CD14-positive monocyte (primary cell): Measurements from ENCODE around the gene PMP22. TPM values are rescaled to one million over a fixed set of nuclear protein-coding genes. Genes with fewer than 3 reads are reported as not detected.

ENCODE experiments used
- DNase-seq, 3 donors: peaks; one replicate each; pipeline ENCODE4 v3.0.0-alpha.2; 2011 to 2022
- H2AFZ ChIP-seq: 2 replicates; pipeline ENCODE4 v1.6.0; 2012; ENCODE audit warnings: mild to moderate bottlenecking, low read depth, low read length, inconsistent platforms; ENCODE audit not compliant: insufficient read depth, poor library complexity, severe bottlenecking
- H3K27ac ChIP-seq, 2 donors: 1 replicate in 1 of 2; 2 replicates in 1 of 2; pipeline ENCODE4 v1.5.1; 2012 to 2013; ENCODE audit warnings: low read length in 2 of 2, control low read depth in 1 of 2, inconsistent platforms in 1 of 2, low read depth in 1 of 2, mild to moderate bottlenecking in 1 of 2
- H3K27me3 ChIP-seq, 2 donors: one replicate each; pipeline versions ENCODE4 v1.6.0 to v1.6.1; 2011 to 2013; ENCODE audit warnings: low read length in 2 of 2; ENCODE audit not compliant: control insufficient read depth in 2 of 2, insufficient read depth in 2 of 2
- H3K36me3 ChIP-seq, 2 donors: replicated peaks in 1 of 2; 1 replicate in 1 of 2; 2 replicates in 1 of 2; pipeline versions ENCODE4 v1.5.1 to v1.6.1; 2012 to 2013; ENCODE audit warnings: low read length in 2 of 2, control low read depth in 1 of 2, inconsistent platforms in 1 of 2, mild to moderate bottlenecking in 1 of 2; ENCODE audit not compliant: insufficient read depth in 2 of 2, control insufficient read depth in 1 of 2
- H3K4me1 ChIP-seq, 2 donors: 1 replicate in 1 of 2; 2 replicates in 1 of 2; pipeline versions ENCODE4 v1.5.1 to v1.6.1; 2012 to 2013; ENCODE audit warnings: low read length in 2 of 2, control low read depth in 1 of 2, inconsistent platforms in 1 of 2, mild to moderate bottlenecking in 1 of 2, moderate library complexity in 1 of 2; ENCODE audit not compliant: insufficient read depth in 2 of 2, control insufficient read depth in 1 of 2
- H3K4me2 ChIP-seq: replicated peaks from 2 replicates; pipeline ENCODE3; 2012; ENCODE audit warnings: low read length, moderate library complexity, mild to moderate bottlenecking; ENCODE audit not compliant: poor library complexity, severe bottlenecking; ENCODE audit errors: extremely low read depth
- H3K4me3 ChIP-seq, 3 experiments: fragments of 200-600 bp in 1 of 3; sonication (generic) in 1 of 3; replicated peaks in 1 of 3; 1 replicate in 2 of 3; 2 replicates in 1 of 3; pipeline ENCODE4 v1.5.1; 2011 to 2013; ENCODE audit warnings: low read length in 3 of 3, mild to moderate bottlenecking in 3 of 3, control low read depth in 2 of 3, low read depth in 2 of 3, inconsistent platforms in 1 of 3, moderate library complexity in 1 of 3
- H3K79me2 ChIP-seq: 2 replicates; pipeline ENCODE4 v1.6.0; 2012; ENCODE audit warnings: mild to moderate bottlenecking, control low read depth, inconsistent platforms, low read length, moderate library complexity; ENCODE audit not compliant: insufficient read depth
- H3K9ac ChIP-seq: 2 replicates; pipeline ENCODE4 v1.6.0; 2017; ENCODE audit warnings: low read length, mild to moderate bottlenecking; ENCODE audit not compliant: insufficient read depth, poor library complexity, severe bottlenecking
- H3K9me3 ChIP-seq, 2 donors: replicated peaks in 1 of 2; 1 replicate in 1 of 2; 2 replicates in 1 of 2; pipeline versions ENCODE4 v1.5.1 to v1.6.1; 2012 to 2013; ENCODE audit warnings: low read length in 2 of 2, control low read depth in 1 of 2; ENCODE audit not compliant: control insufficient read depth in 1 of 2, insufficient read depth in 1 of 2
- H4K20me1 ChIP-seq: 2 replicates; pipeline ENCODE4 v1.6.0; 2012; ENCODE audit warnings: mild to moderate bottlenecking, low read length, control low read depth, moderate library complexity; ENCODE audit not compliant: insufficient read depth
- H3K27ac Mint-ChIP-seq, 7 donors: one replicate each; pipeline ENCODE4 v1.8.0; 2020; ENCODE audit warnings: mild to moderate bottlenecking in 7 of 7, mixed read lengths in 7 of 7, moderate library complexity in 6 of 7, inconsistent platforms in 2 of 7
- H3K27me3 Mint-ChIP-seq, 3 donors: one replicate each; pipeline ENCODE4 v1.8.0; 2021 to 2022; ENCODE audit warnings: low read depth in 3 of 3, mild to moderate bottlenecking in 3 of 3, mixed read lengths in 3 of 3, moderate library complexity in 3 of 3, inconsistent platforms in 1 of 3
- H3K36me3 Mint-ChIP-seq, 2 donors: one replicate each; pipeline ENCODE4 v1.8.0; 2020; ENCODE audit warnings: mixed read lengths in 2 of 2, inconsistent platforms in 1 of 2, mild to moderate bottlenecking in 1 of 2
- H3K4me1 Mint-ChIP-seq: one replicate; pipeline ENCODE4 v1.8.0; 2020; ENCODE audit warnings: mild to moderate bottlenecking, mixed read lengths
- H3K4me3 Mint-ChIP-seq, 2 donors: one replicate each; pipeline ENCODE4 v1.8.0; 2020; ENCODE audit warnings: mild to moderate bottlenecking in 2 of 2, mixed read lengths in 2 of 2, moderate library complexity in 1 of 2
- H3K9me3 Mint-ChIP-seq, 7 donors: one replicate each; pipeline ENCODE4 v1.8.0; 2020 to 2022; ENCODE audit warnings: mixed read lengths in 7 of 7, mild to moderate bottlenecking in 6 of 7, moderate library complexity in 6 of 7, inconsistent platforms in 2 of 7
- CTCF ChIP-seq: fragments of 200-600 bp; IDR thresholded peaks from one replicate; pipeline ENCODE4 v1.8.0; 2022; ENCODE audit warnings: antibody characterized with exemption, mild to moderate bottlenecking
- WGBS: methylation state at CpG from one replicate; pipeline ENCODE4 v1.1.5; 2013; ENCODE audit warnings: missing lambda C conversion rate; ENCODE audit not compliant: insufficient coverage; 5-methylcytosine and 5-hydroxymethylcytosine counted together
- intact Hi-C, 2 donors: fragments of 100-400 bp; cut with micrococcal nuclease; formaldehyde crosslinking; loops; one replicate each; pipeline versions ENCODE4 v1.15.0 to v1.15.1; 2023
- polyA plus RNA-seq, 3 donors: library from polyadenylated mRNA; depleted of rRNA in 1 of 3; unstranded in 2 of 3; stranded (reverse) in 1 of 3; fragments of 300-500 nt in 2 of 3; fragments of >200 nt in 1 of 3; fragmentation: Illumina TruSeq in 2 of 3; gene quantifications; 1 replicate in 2 of 3; 2 replicates in 1 of 3; pipeline ENCODE4 v1.2.3, GENCODE V29; 2012 to 2021

PMP22 gene
- polyA plus RNA-seq, 3 donors, result 1.2 to 3.9 (median 1.3) TPM

GRCh38 chr17:15308758-15309157 lies 43.6 kb upstream of the PMP22 start:
- Histone ChIP-seq H3K4me1 (no peaks in the 10 kb centered on the region), H3K27me3 (no peaks in the 10 kb centered on the region), H3K79me2 (no peaks in the 10 kb centered on the region), H3K36me3 (no peaks in the 10 kb centered on the region), H3K9me3 (no peaks in the 10 kb centered on the region), H3K4me3 (no peak overlapping the region), H3K4me2 (no peak overlapping the region), H2AFZ (no peak overlapping the region), H3K9ac (no peak overlapping the region), H4K20me1 (no peaks in the 10 kb centered on the region), H3K27ac (no peak overlapping the region)
- no peaks in the 10 kb centered on the region for H3K4me1 Mint-ChIP-seq
- H3K9me3 Mint-ChIP-seq, result peaks cover 0 to 2% (median 0%) of the 10 kb centered on the region in 7 donors
- 87% methylated on average over 4 of the region's 7 CpGs for WGBS
- H3K27ac Mint-ChIP-seq, result no peak overlapping the region
- no peak overlapping the region for H3K4me3 Mint-ChIP-seq
- DNase-seq, result no peak
- no peak for TF ChIP-seq CTCF
- peaks cover 3 to 8% (median 7%) of the 10 kb centered on the region in 3 donors for H3K27me3 Mint-ChIP-seq
- no peaks in the 10 kb centered on the region for H3K36me3 Mint-ChIP-seq
- intact Hi-C loops, result no loop called here

GRCh38 chr17:15307710-15308111 lies 42.6 kb upstream of the PMP22 start:
- no peak overlapping the region for H3K9ac ChIP-seq
- no peaks in the 10 kb centered on the region for H4K20me1 ChIP-seq
- H3K9me3 Mint-ChIP-seq, result peaks cover 0 to 2% (median 0%) of the 10 kb centered on the region in 7 donors
- H3K27ac Mint-ChIP-seq, result no peak overlapping the region
- H3K27me3 Mint-ChIP-seq, result peaks cover 6 to 10% (median 9%) of the 10 kb centered on the region in 3 donors
- no peak overlapping the region for H3K27ac ChIP-seq
- H3K4me1 ChIP-seq, result no peaks in the 10 kb centered on the region
- H3K4me2 ChIP-seq, result no peak overlapping the region
- H3K36me3 Mint-ChIP-seq, result no peaks in the 10 kb centered on the region
- H3K9me3 ChIP-seq, result no peaks in the 10 kb centered on the region
- TF ChIP-seq CTCF, result no peak
- H3K27me3 ChIP-seq, result no peaks in the 10 kb centered on the region
- intact Hi-C loops, result no loop called here
- H2AFZ ChIP-seq, result no peak overlapping the region
- H3K36me3 ChIP-seq, result no peaks in the 10 kb centered on the region
- H3K4me3 Mint-ChIP-seq, result no peak overlapping the region
- WGBS, result 100% methylated on average over 1 of the region's 4 CpGs
- H3K4me1 Mint-ChIP-seq, result no peaks in the 10 kb centered on the region
- no peaks in the 10 kb centered on the region for H3K79me2 ChIP-seq
- H3K4me3 ChIP-seq, result no peak overlapping the region
- DNase-seq, result no peak
